Mesendoderm (in vitro differentiated cells): ENCODE measurements around the gene ZRANB3.

ENCODE experiments used
- DNase-seq: peaks from one replicate; pipeline ENCODE4 v3.0.0; 2013
- H2AK5ac ChIP-seq: 2 replicates; pipeline ENCODE4 v1.6.1; 2013; ENCODE audit warnings: low read length, inconsistent platforms
- H2BK120ac ChIP-seq: 2 replicates; pipeline ENCODE4 v1.6.1; 2013; ENCODE audit warnings: low read depth, mild to moderate bottlenecking, low read length, moderate library complexity, mixed read lengths
- H2BK15ac ChIP-seq: replicated peaks from 2 replicates; pipeline ENCODE4 v1.6.1; 2013; ENCODE audit warnings: low read depth, mild to moderate bottlenecking, moderate library complexity
- H2BK5ac ChIP-seq: 2 replicates; pipeline ENCODE4 v1.6.1; 2013; ENCODE audit warnings: low read length, inconsistent platforms
- H3K18ac ChIP-seq: 2 replicates; pipeline ENCODE4 v1.6.1; 2013; ENCODE audit warnings: mild to moderate bottlenecking, low read length, mixed read lengths
- H3K23ac ChIP-seq: one replicate; pipeline ENCODE4 v1.6.1; 2013; ENCODE audit warnings: low read length
- H3K27ac ChIP-seq: 2 replicates; pipeline ENCODE4 v1.5.1; 2013; ENCODE audit warnings: low read depth, mild to moderate bottlenecking, inconsistent platforms, low read length, moderate library complexity
- H3K27me3 ChIP-seq: 2 replicates; pipeline ENCODE4 v1.6.1; 2013; ENCODE audit warnings: low read length, control low read depth, mild to moderate bottlenecking, inconsistent platforms; ENCODE audit not compliant: insufficient read depth, poor library complexity
- H3K36me3 ChIP-seq: 2 replicates; pipeline ENCODE4 v1.6.1; 2013; ENCODE audit warnings: low read length, inconsistent platforms; ENCODE audit not compliant: control insufficient read depth, insufficient read depth
- H3K4ac ChIP-seq: one replicate; pipeline ENCODE4 v1.6.1; 2013; ENCODE audit warnings: low read depth, mild to moderate bottlenecking, low read length, moderate library complexity
- H3K4me1 ChIP-seq: 2 replicates; pipeline ENCODE4 v1.6.1; 2013; ENCODE audit warnings: low read depth, low read length, inconsistent platforms; ENCODE audit not compliant: control insufficient read depth
- H3K4me2 ChIP-seq: 2 replicates; pipeline ENCODE4 v1.6.1; 2013; ENCODE audit warnings: low read length
- H3K4me3 ChIP-seq: 2 replicates; pipeline ENCODE4 v1.5.1; 2013; ENCODE audit warnings: mild to moderate bottlenecking, low read length
- H3K56ac ChIP-seq: one replicate; pipeline ENCODE4 v1.6.1; 2013; ENCODE audit warnings: low read length
- H3K79me1 ChIP-seq: 2 replicates; pipeline ENCODE4 v1.6.1; 2013; ENCODE audit warnings: low read length, inconsistent platforms
- H3K79me2 ChIP-seq: 2 replicates; pipeline ENCODE4 v1.6.1; 2013; ENCODE audit warnings: mild to moderate bottlenecking, low read length; ENCODE audit not compliant: control insufficient read depth, insufficient read depth
- H3K9ac ChIP-seq: 2 replicates; pipeline ENCODE4 v1.6.1; 2013; ENCODE audit warnings: low read length, inconsistent platforms
- H4K5ac ChIP-seq: one replicate; pipeline ENCODE4 v1.6.1; 2013; ENCODE audit warnings: low read length
- H4K8ac ChIP-seq: one replicate; pipeline ENCODE4 v1.6.1; 2013; ENCODE audit warnings: low read depth, mild to moderate bottlenecking, control low read depth, low read length, moderate library complexity
- WGBS: extraction: QIAGEN DNeasy Blood & Tissue Kit; methylation state at CpG from one replicate; pipeline ENCODE4 v1.1.7; 2013; ENCODE audit warnings: low lambda C conversion rate, missing lambda C conversion rate; ENCODE audit not compliant: insufficient coverage; ENCODE audit errors: extremely low coverage; 5-methylcytosine and 5-hydroxymethylcytosine counted together

Gene ZRANB3

GRCh38 chr2:135144343-135144742 lies 386.7 kb downstream of the ZRANB3 start:
- no peak overlapping the region for H3K4me2 ChIP-seq
- no peak overlapping the region for H2BK5ac ChIP-seq
- no peak overlapping the region for H2BK15ac ChIP-seq
- DNase-seq: no peak
- no peak overlapping the region for H4K8ac ChIP-seq
- no peaks in the 10 kb centered on the region for H3K4me1 ChIP-seq
- no peak overlapping the region for H3K18ac ChIP-seq
- no peak overlapping the region for H3K23ac ChIP-seq
- H3K79me1 ChIP-seq: peaks cover 2% of the 10 kb centered on the region
- no peaks in the 10 kb centered on the region for H3K79me2 ChIP-seq
- no peak overlapping the region for H4K5ac ChIP-seq
- no peak overlapping the region for H3K27ac ChIP-seq
- no peak overlapping the region for H3K4ac ChIP-seq
- no peak overlapping the region for H2AK5ac ChIP-seq
- H3K27me3 ChIP-seq: no peaks in the 10 kb centered on the region
- no CpG with 5 or more reads among the region's 2 CpGs for WGBS
- H2BK120ac ChIP-seq: no peak overlapping the region
- no peak overlapping the region for H3K56ac ChIP-seq
- H3K36me3 ChIP-seq: no peaks in the 10 kb centered on the region
- no peak overlapping the region for H3K9ac ChIP-seq
- no peak overlapping the region for H3K4me3 ChIP-seq

GRCh38 chr2:135142323-135142722 lies 388.7 kb downstream of the ZRANB3 start:
- Histone ChIP-seq H3K4me2 (no peak overlapping the region), H3K4ac (no peak overlapping the region), H3K23ac (no peak overlapping the region), H3K79me2 (no peaks in the 10 kb centered on the region), H3K27ac (no peak overlapping the region), H2AK5ac (no peak overlapping the region), H4K5ac (no peak overlapping the region), H3K4me1 (no peaks in the 10 kb centered on the region), H4K8ac (no peak overlapping the region), H2BK120ac (no peak overlapping the region), H2BK5ac (no peak overlapping the region), H2BK15ac (no peak overlapping the region), H3K18ac (no peak overlapping the region), H3K27me3 (no peaks in the 10 kb centered on the region), H3K79me1 (peaks cover 2% of the 10 kb centered on the region), H3K36me3 (no peaks in the 10 kb centered on the region), H3K56ac (no peak overlapping the region), H3K9ac (no peak overlapping the region), H3K4me3 (no peak overlapping the region)
- no CpG with 5 or more reads among the region's 1 CpG for WGBS
- DNase-seq: no peak

- Histone ChIP-seq H3K27me3 (no peaks in the 10 kb centered on the region), H2BK5ac (no peak overlapping the region), H2AK5ac (no peak overlapping the region), H3K9ac (no peak overlapping the region), H4K8ac (no peak overlapping the region), H3K23ac (no peak overlapping the region), H3K4me1 (no peaks in the 10 kb centered on the region), H3K18ac (no peak overlapping the region), H3K79me1 (peaks cover 2% of the 10 kb centered on the region), H4K5ac (no peak overlapping the region), H3K27ac (no peak overlapping the region), H3K36me3 (no peaks in the 10 kb centered on the region), H3K4me2 (no peak overlapping the region), H3K79me2 (no peaks in the 10 kb centered on the region), H3K4me3 (no peak overlapping the region), H2BK15ac (no peak overlapping the region), H2BK120ac (no peak overlapping the region), H3K56ac (no peak overlapping the region), H3K4ac (no peak overlapping the region)
- DNase-seq: no peak
Measured at GRCh38 chr2:135140606-135141005, 390.4 kb downstream of the ZRANB3 start.

GRCh38 chr2:135132314-135132713 lies 398.7 kb downstream of the ZRANB3 start:
- Histone ChIP-seq H2BK5ac (no peak overlapping the region), H3K27me3 (no peaks in the 10 kb centered on the region), H2BK120ac (no peak overlapping the region), H3K23ac (no peak overlapping the region), H2AK5ac (no peak overlapping the region), H3K9ac (no peak overlapping the region), H3K56ac (no peak overlapping the region), H3K4me3 (no peak overlapping the region), H2BK15ac (no peak overlapping the region), H3K4me1 (no peaks in the 10 kb centered on the region), H3K36me3 (no peaks in the 10 kb centered on the region), H3K4me2 (no peak overlapping the region), H3K79me1 (no peaks in the 10 kb centered on the region), H3K27ac (no peak overlapping the region), H3K79me2 (no peaks in the 10 kb centered on the region), H4K5ac (no peak overlapping the region), H3K4ac (no peak overlapping the region), H4K8ac (no peak overlapping the region), H3K18ac (no peak overlapping the region)
- no peak for DNase-seq
- WGBS: no CpG with 5 or more reads among the region's 1 CpG

GRCh38 chr2:135130751-135131150 lies 400.3 kb downstream of the ZRANB3 start:
- H3K36me3 ChIP-seq: no peaks in the 10 kb centered on the region
- no peak overlapping the region for H3K4ac ChIP-seq
- no peaks in the 10 kb centered on the region for H3K79me1 ChIP-seq
- no peak overlapping the region for H4K5ac ChIP-seq
- no peak overlapping the region for H4K8ac ChIP-seq
- no peaks in the 10 kb centered on the region for H3K79me2 ChIP-seq
- H3K4me2 ChIP-seq: no peak overlapping the region
- no peak overlapping the region for H3K18ac ChIP-seq
- no peak overlapping the region for H2BK15ac ChIP-seq
- no peak overlapping the region for H3K9ac ChIP-seq
- no peaks in the 10 kb centered on the region for H3K4me1 ChIP-seq
- H3K56ac ChIP-seq: no peak overlapping the region
- no peak overlapping the region for H3K27ac ChIP-seq
- H2AK5ac ChIP-seq: no peak overlapping the region
- no peak overlapping the region for H3K23ac ChIP-seq
- H3K4me3 ChIP-seq: no peak overlapping the region
- H2BK5ac ChIP-seq: no peak overlapping the region
- no peak overlapping the region for H2BK120ac ChIP-seq
- no CpG with 5 or more reads among the region's 2 CpGs for WGBS
- peak; percentile 80 for DNase-seq
- no peaks in the 10 kb centered on the region for H3K27me3 ChIP-seq

- H4K8ac ChIP-seq: no peak overlapping the region
- no peak overlapping the region for H3K4me2 ChIP-seq
- H2BK120ac ChIP-seq: no peak overlapping the region
- H3K79me1 ChIP-seq: no peaks in the 10 kb centered on the region
- no peak overlapping the region for H2AK5ac ChIP-seq
- no peak overlapping the region for H3K9ac ChIP-seq
- H3K4ac ChIP-seq: no peak overlapping the region
- H3K27me3 ChIP-seq: no peaks in the 10 kb centered on the region
- no peak overlapping the region for H3K18ac ChIP-seq
- H3K27ac ChIP-seq: no peak overlapping the region
- DNase-seq: no peak
- H4K5ac ChIP-seq: no peak overlapping the region
- no peak overlapping the region for H2BK5ac ChIP-seq
- 100% methylated on average over 1 of the region's 2 CpGs for WGBS
- no peaks in the 10 kb centered on the region for H3K4me1 ChIP-seq
- H3K79me2 ChIP-seq: no peaks in the 10 kb centered on the region
- no peak overlapping the region for H3K56ac ChIP-seq
- no peaks in the 10 kb centered on the region for H3K36me3 ChIP-seq
- H3K23ac ChIP-seq: no peak overlapping the region
- no peak overlapping the region for H2BK15ac ChIP-seq
- H3K4me3 ChIP-seq: no peak overlapping the region
Measured at GRCh38 chr2:135125940-135126339, 405.1 kb downstream of the ZRANB3 start.
